ENCODE data around the gene C13orf46. TPM values are rescaled to one million over a fixed set of nuclear protein-coding genes. Genes with fewer than 3 reads are reported as not detected.

C13orf46 gene
- total and polyA plus RNA-seq, 10 of the 15 experiments (the other 5 are each of a cell fraction or from before 2014, with no cell fraction given): 0.01 to 0.18 (median 0.09) TPM; not detected in 6

- DNase-seq (ENCODE audit: low read depth, low spot score) (no peak), FAIRE-seq (no peak), ATAC-seq (no peak)
- ChIA-PET CTCF (no interaction called here), POLR2A (no interaction called here), SMC1A (ENCODE audit: uncharacterized antibody, unreplicated experiment) (no interaction called here), RAD21 (ENCODE audit: unreplicated experiment) (no interaction called here)
- WGBS (ENCODE audit: insufficient coverage, insufficient replicate concordance, low lambda C conversion rate, missing lambda C conversion rate): 91% methylated on average over 13 of the region's 13 CpGs
- Histone ChIP-seq H3K4me2 (ENCODE audit: control insufficient read depth, insufficient read depth) (no peak overlapping the region), H3K27ac (ENCODE audit: control insufficient read depth, insufficient read depth) (no peak overlapping the region), H3K27me3 (replicated peaks in 1 of 2; ENCODE audit: control insufficient read depth in 2 of 2, insufficient read depth in 2 of 2, low read length in 1 of 2) (no peaks in the 10 kb centered on the region), H3K36me3 (ENCODE audit: control insufficient read depth in 2 of 2, insufficient read depth in 2 of 2, low read length in 1 of 2) (peaks cover 0 to 2% of the 10 kb centered on the region in 2 experiments; a peak in 2 of 4 replicates), H3K79me2 (ENCODE audit: control insufficient read depth, insufficient read depth, low read length) (no peaks in the 10 kb centered on the region), H3K4me3 (no peak overlapping the region), H2AFZ (ENCODE audit: control insufficient read depth, low read depth, low read length) (no peak overlapping the region), H3K9me3 (replicated peaks; ENCODE audit: control insufficient read depth, insufficient read depth, low read length) (no peaks in the 10 kb centered on the region), H3K4me1 (ENCODE audit: control insufficient read depth, insufficient read depth, low read length) (no peaks in the 10 kb centered on the region), H3K9ac (ENCODE audit: control insufficient read depth, insufficient read depth, low read length) (no peak overlapping the region), H4K20me1 (ENCODE audit: control insufficient read depth, insufficient read depth) (no peaks in the 10 kb centered on the region)
- intact Hi-C loops (cut with micrococcal nuclease; ENCODE audit: unreplicated experiment): no loop called here
- TF ChIP-seq POLR2A (IDR thresholded peaks at IDR 0.05; ENCODE audit: low read depth, low read length): no peak
- no peak for TF ChIP-seq BCLAF1 (IDR thresholded peaks at IDR 0.05)
- no TSS peak for BruUV-seq (replicated peaks)
- in situ Hi-C loops (cut with MboI): no loop called here
These were observed 23.3 kb upstream of the C13orf46 start for GRCh38 chr13:113996912-113997745.
